ENCODE results near the gene ZNF26.

The ZNF26 gene

GRCh38 chr12:132949936-132950837 is 36.0 kb upstream of the ZNF26 start:
- Histone ChIP-seq H3K27ac (ENCODE audit: low read length) (no peak overlapping the region), H3F3A (ENCODE audit: insufficient read depth, low read length) (no peaks in the 10 kb centered on the region), H3K4me1 (ENCODE audit: low read length) (no peaks in the 10 kb centered on the region), H2AFZ (ENCODE audit: low read length) (no peak overlapping the region), H3K4me2 (ENCODE audit: low read depth, low read length) (no peak overlapping the region), H3K9ac (ENCODE audit: low read length) (no peak overlapping the region), H3K9me3 (replicated peaks; ENCODE audit: insufficient read depth, low read length) (no peaks in the 10 kb centered on the region), H3K27me3 (replicated peaks; ENCODE audit: insufficient read depth, low read length) (no peaks in the 10 kb centered on the region), H3K9me2 (replicated peaks; ENCODE audit: insufficient read depth, low read length) (no peaks in the 10 kb centered on the region), H4K20me1 (ENCODE audit: insufficient read depth, low read length) (no peaks in the 10 kb centered on the region), H3K79me2 (ENCODE audit: low read length) (no peaks in the 10 kb centered on the region), H3K4me3 (ENCODE audit: low read length) (no peak overlapping the region), H3K36me3 (replicated peaks; ENCODE audit: insufficient read depth, low read length) (no peaks in the 10 kb centered on the region)
- DNase-seq: no peak
- TF ChIP-seq CTCF (IDR thresholded peaks at IDR 0.05; ENCODE audit: low read length) (no peak), EZH2phosphoT487 (IDR thresholded peaks at IDR 0.05; ENCODE audit: low read length) (no peak), EZH2 (optimal IDR thresholded peaks at IDR 0.05; ENCODE audit: low read depth, low read length) (no peak)

GRCh38 chr12:132950844-132951535 is 35.2 kb upstream of the ZNF26 start:
- Histone ChIP-seq H3K36me3 (replicated peaks; ENCODE audit: insufficient read depth, low read length) (no peaks in the 10 kb centered on the region), H4K20me1 (ENCODE audit: insufficient read depth, low read length) (no peaks in the 10 kb centered on the region), H3F3A (ENCODE audit: insufficient read depth, low read length) (no peaks in the 10 kb centered on the region), H3K9me3 (replicated peaks; ENCODE audit: insufficient read depth, low read length) (no peaks in the 10 kb centered on the region), H3K4me2 (ENCODE audit: low read depth, low read length) (no peak overlapping the region), H3K9me2 (replicated peaks; ENCODE audit: insufficient read depth, low read length) (no peaks in the 10 kb centered on the region), H3K27ac (ENCODE audit: low read length) (no peak overlapping the region), H3K4me3 (ENCODE audit: low read length) (no peak overlapping the region), H3K4me1 (ENCODE audit: low read length) (no peaks in the 10 kb centered on the region), H3K27me3 (replicated peaks; ENCODE audit: insufficient read depth, low read length) (no peaks in the 10 kb centered on the region), H3K9ac (ENCODE audit: low read length) (no peak overlapping the region), H3K79me2 (ENCODE audit: low read length) (no peaks in the 10 kb centered on the region), H2AFZ (ENCODE audit: low read length) (no peak overlapping the region)
- no peak for DNase-seq
- no peak for TF ChIP-seq CTCF (IDR thresholded peaks at IDR 0.05; ENCODE audit: low read length)
- TF ChIP-seq EZH2 (optimal IDR thresholded peaks at IDR 0.05; ENCODE audit: low read depth, low read length): no peak
- TF ChIP-seq EZH2phosphoT487 (IDR thresholded peaks at IDR 0.05; ENCODE audit: low read length): no peak

- Histone ChIP-seq H3K27me3 (replicated peaks; ENCODE audit: insufficient read depth, low read length) (no peaks in the 10 kb centered on the region), H3K9ac (ENCODE audit: low read length) (no peak overlapping the region), H3K4me2 (ENCODE audit: low read depth, low read length) (no peak overlapping the region), H3K9me3 (replicated peaks; ENCODE audit: insufficient read depth, low read length) (no peaks in the 10 kb centered on the region), H3K36me3 (replicated peaks; ENCODE audit: insufficient read depth, low read length) (no peaks in the 10 kb centered on the region), H3K9me2 (replicated peaks; ENCODE audit: insufficient read depth, low read length) (no peaks in the 10 kb centered on the region), H3K4me3 (ENCODE audit: low read length) (no peak overlapping the region), H4K20me1 (ENCODE audit: insufficient read depth, low read length) (no peaks in the 10 kb centered on the region), H3F3A (ENCODE audit: insufficient read depth, low read length) (no peaks in the 10 kb centered on the region), H3K79me2 (ENCODE audit: low read length) (no peaks in the 10 kb centered on the region), H3K4me1 (ENCODE audit: low read length) (no peaks in the 10 kb centered on the region), H3K27ac (ENCODE audit: low read length) (no peak overlapping the region), H2AFZ (ENCODE audit: low read length) (no peak overlapping the region)
- no peak for DNase-seq
- TF ChIP-seq CTCF (IDR thresholded peaks at IDR 0.05; ENCODE audit: low read length) (no peak), EZH2 (optimal IDR thresholded peaks at IDR 0.05; ENCODE audit: low read depth, low read length) (no peak), EZH2phosphoT487 (IDR thresholded peaks at IDR 0.05; ENCODE audit: low read length) (no peak)
Observed at GRCh38 chr12:132951649-132952048, 34.5 kb upstream of the ZNF26 start.
